GM19239 (cell line): Measurements from ENCODE around the gene HMGB1.

Experiments used
- DNase-seq: peaks from one replicate; pipeline ENCODE4 v3.0.0; 2011; ENCODE audit warnings: low spot score; ENCODE audit not compliant: insufficient read length
- FAIRE-seq: peaks from 2 replicates; lab custom pipeline; 2011; peaks lifted over from hg19 to GRCh38; lab: Jason Lieb, UNC

HMGB1 gene

GRCh38 chr13:30465593-30466357 lies at the start of gene HMGB1:
HMGB1 (minus strand) TSS chr13:30465936; CDS start chr13:30463680, 2,256 bp downstream.
- DNase-seq, result peak; percentile 87
- peak; percentile 100 for FAIRE-seq

- no peak for FAIRE-seq
Measured at GRCh38 chr13:30510811-30511371, 45.2 kb upstream of the HMGB1 start.

GRCh38 chr13:30510091-30510490 lies 44.4 kb upstream of the HMGB1 start:
- DNase-seq (no peak), FAIRE-seq (no peak)

More at GRCh38 chr13:30510811-30511371, 45.2 kb upstream of the HMGB1 start:
- no peak for DNase-seq

- FAIRE-seq (no peak), DNase-seq (no peak)
Measured at GRCh38 chr13:30509254-30510050, 43.7 kb upstream of the HMGB1 start.

- peak; percentile 91 for FAIRE-seq
- peak; percentile 10 for DNase-seq
Measured at GRCh38 chr13:30504081-30504480, 38.3 kb upstream of the HMGB1 start.

GRCh38 chr13:30502237-30502636 lies 36.5 kb upstream of the HMGB1 start:
- DNase-seq (no peak), FAIRE-seq (no peak)

- FAIRE-seq (peak; percentile 64), DNase-seq (no peak)
Measured at GRCh38 chr13:30499338-30499737, 33.6 kb upstream of the HMGB1 start.

- no peak for FAIRE-seq
- DNase-seq, result no peak
Measured at GRCh38 chr13:30496147-30496546, 30.4 kb upstream of the HMGB1 start.

GRCh38 chr13:30495746-30496145 lies 30.0 kb upstream of the HMGB1 start:
- DNase-seq (no peak), FAIRE-seq (no peak)

GRCh38 chr13:30493658-30494381 lies 28.1 kb upstream of the HMGB1 start:
- DNase-seq (no peak), FAIRE-seq (no peak)

GRCh38 chr13:30487075-30487470 lies 21.3 kb upstream of the HMGB1 start:
- DNase-seq, result no peak
- FAIRE-seq, result no peak

GRCh38 chr13:30486230-30487074 lies 20.7 kb upstream of the HMGB1 start:
- no peak for DNase-seq
- no peak for FAIRE-seq

GRCh38 chr13:30481241-30481760 lies 15.6 kb upstream of the HMGB1 start:
- FAIRE-seq, result no peak

GRCh38 chr13:30480292-30480950 lies 14.7 kb upstream of the HMGB1 start:
- DNase-seq (no peak), FAIRE-seq (no peak)

More at GRCh38 chr13:30481241-30481760, 15.6 kb upstream of the HMGB1 start:
- DNase-seq, result no peak

GRCh38 chr13:30479883-30480219 lies 14.1 kb upstream of the HMGB1 start:
- DNase-seq (no peak), FAIRE-seq (no peak)

- DNase-seq (no peak), FAIRE-seq (no peak)
Measured at GRCh38 chr13:30479154-30479882, 13.6 kb upstream of the HMGB1 start.

- FAIRE-seq (peak; percentile 94), DNase-seq (no peak)
Measured at GRCh38 chr13:30477346-30478195, 11.8 kb upstream of the HMGB1 start.
